ENCODE measurements around the gene ZFYVE26. TPM values are rescaled to one million over a fixed set of nuclear protein-coding genes. Genes with fewer than 3 reads are reported as not detected.

The ZFYVE26 gene
- total RNA-seq, 1 experiment from 2014 or later, result 13.2 TPM

GRCh38 chr14:67766035-67766680, 50.2 kb downstream of the ZFYVE26 start:
- ChIA-PET CTCF (no interaction called here), RAD21 (ENCODE audit: low non-redundant PET in 1 of 2, low total read pairs in 2 of 2, uncharacterized antibody in 2 of 2, unreplicated experiment in 2 of 2) (no interaction called here), POLR2A (interaction anchor here (1.2 kb wide), 1 partner anchor 62 kb away, joined by 3 read pairs; no protein-coding TSS in a partner anchor)
- Histone ChIP-seq H3K4me2 (ENCODE audit: low read length) (no peak overlapping the region), H3K27me3 (ENCODE audit: insufficient read depth, low read length) (no peaks in the 10 kb centered on the region), H4K20me1 (ENCODE audit: insufficient read depth) (no peaks in the 10 kb centered on the region), H3K9me2 (ENCODE audit: insufficient read depth) (no peaks in the 10 kb centered on the region), H3K9ac (ENCODE audit: low read length) (no peak overlapping the region), H3K36me3 (ENCODE audit: control insufficient read depth in 1 of 2, insufficient read depth in 2 of 2, low read length in 2 of 2) (peaks cover 2 to 7% of the 10 kb centered on the region in 2 experiments; a peak in 2 of 4 replicates), H3K4me3 (replicated peaks in 1 of 2; ENCODE audit: low read depth in 1 of 2, low read length in 2 of 2) (no peak overlapping the region), H2AFZ (ENCODE audit: low read depth, low read length, poor library complexity, severe bottlenecking) (no peak overlapping the region), H3K79me2 (ENCODE audit: insufficient read depth, low read length) (no peaks in the 10 kb centered on the region), H3K9me3 (ENCODE audit: control insufficient read depth in 1 of 2, insufficient read depth in 1 of 2, low read depth in 1 of 2, low read length in 2 of 2) (no peaks in the 10 kb centered on the region), H3K27ac (ENCODE audit: low read depth, low read length) (no peak overlapping the region), H3K4me1 (ENCODE audit: control insufficient read depth in 1 of 2, insufficient read depth in 2 of 2, low read length in 2 of 2) (no peaks in the 10 kb centered on the region)
- TF ChIP-seq TCF7L2 (IDR thresholded peaks at IDR 0.05; ENCODE audit: borderline replicate concordance, extremely low read depth, insufficient read depth, insufficient read length), result no peak
- no peak for TF ChIP-seq CTCF (IDR thresholded peaks at IDR 0.05 in 2 of 3, conservative IDR thresholded peaks at IDR 0.05 in 1 of 3; ENCODE audit: borderline replicate concordance in 1 of 3, insufficient read depth in 1 of 3, low read depth in 2 of 3, low read length in 2 of 3)
- no peak for TF ChIP-seq YY1 (IDR thresholded peaks at IDR 0.05; ENCODE audit: extremely low read depth, insufficient replicate concordance, low read depth, low read length)
- TF ChIP-seq CBX3 (IDR thresholded peaks at IDR 0.05; ENCODE audit: low read depth), result no peak
- no peak for TF ChIP-seq SIN3A (IDR thresholded peaks at IDR 0.05; ENCODE audit: low read depth)
- no peak for TF ChIP-seq JUND (IDR thresholded peaks at IDR 0.05)
- TF ChIP-seq FOSL1 (IDR thresholded peaks at IDR 0.05; ENCODE audit: low read depth), result no peak
- no peak for TF ChIP-seq ELF1 (IDR thresholded peaks at IDR 0.05; ENCODE audit: borderline replicate concordance, low read depth)
- no peak for TF ChIP-seq ATF3 (IDR thresholded peaks at IDR 0.05)
- no peak for TF ChIP-seq ZBTB33 (IDR thresholded peaks at IDR 0.05; ENCODE audit: extremely low read depth, insufficient replicate concordance, low read length)
- TF ChIP-seq RAD21 (IDR thresholded peaks at IDR 0.05; ENCODE audit: low read depth), result no peak
- intact Hi-C loops (cut with micrococcal nuclease), result no loop called here
- DNase-seq (ENCODE audit: low read depth, low spot score), result no peak
- no TSS peak for BruUV-seq (replicated peaks)
- no peak for ATAC-seq
